H1 (cell line): Measurements from ENCODE around the gene PCCA. TPM values are rescaled to one million over a fixed set of nuclear protein-coding genes. Genes with fewer than 3 reads are reported as not detected.

Source experiments
- CHD1 ChIP-seq: IDR thresholded peaks from 2 replicates; pipeline ENCODE4 v1.6.1; 2012; ENCODE audit warnings: low read depth, low read length, improper control_type of control experiment
- CHD2 ChIP-seq: IDR thresholded peaks from 2 replicates; pipeline ENCODE4 v1.6.1; 2012; ENCODE audit warnings: low read length, improper control_type of control experiment
- CREB1 ChIP-seq: IDR thresholded peaks from 2 replicates; pipeline ENCODE4 v1.6.1; 2012; ENCODE audit warnings: inconsistent platforms
- HDAC6 ChIP-seq: IDR thresholded peaks from one replicate; pipeline ENCODE4 v1.7.1; 2012; ENCODE audit warnings: low read depth, mild to moderate bottlenecking, inconsistent platforms, low read length, moderate library complexity
- NANOG ChIP-seq: IDR thresholded peaks from 2 replicates; pipeline ENCODE4 v1.6.1; 2011; ENCODE audit warnings: low read length, low read depth, mild to moderate bottlenecking, inconsistent platforms; ENCODE audit not compliant: insufficient read depth, poor library complexity, severe bottlenecking
- SAP30 ChIP-seq: fragments of 300-600 bp; sonication (generic); IDR thresholded peaks from 2 replicates; pipeline ENCODE4 v1.7.1; 2012; ENCODE audit warnings: low read length, moderate library complexity, mild to moderate bottlenecking, inconsistent platforms; ENCODE audit not compliant: insufficient read depth, insufficient replicate concordance
- SUZ12 ChIP-seq: fragments of 200-600 bp; sonication (generic); IDR thresholded peaks from 2 replicates; pipeline ENCODE4 v1.6.1; 2012; ENCODE audit warnings: mild to moderate bottlenecking, inconsistent platforms, low read length, moderate library complexity, mixed read lengths
- polyA plus RNA-seq, 7 experiments: library from polyadenylated mRNA; depleted of rRNA in 3 of 7; stranded (reverse) in 5 of 7; unstranded in 2 of 7; fragments of >200 nt in 5 of 7; fragments of 200-250 nt in 2 of 7; gene quantifications; 1 replicate in 5 of 7; 2 replicates in 1 of 7; 4 replicates in 1 of 7; pipeline versions ENCODE4 v1.2.1 to v1.2.3, GENCODE V29; 2011 to 2013; ENCODE audit warnings: missing spikeins in 2 of 7, mixed read lengths in 2 of 7
- total RNA-seq: library from RNA; stranded (reverse); fragmentation: NEBNext Ultra II Directional; extraction: Animal tissue kit (Norgen Biotek cat#: 25700); gene quantifications from 2 replicates; pipeline ENCODE4 v1.2.1, GENCODE V29; 2021
- TF ChIP-seq, protein P1 (sequence below): fragments of 300-600 bp; sonication (generic); IDR thresholded peaks from 2 replicates; pipeline ENCODE4 v1.7.1; 2012; ENCODE audit warnings: low read length, moderate library complexity, mild to moderate bottlenecking, inconsistent platforms; ENCODE audit not compliant: insufficient replicate concordance

The PCCA gene
- total and polyA plus RNA-seq, 2 of the 8 experiments (the other 6 are each of a cell fraction or from before 2014, with no cell fraction given), result 18.4 to 49.8 TPM

GRCh38 chr13:100230769-100231149 is 141.9 kb downstream of the PCCA start (continued):
- TF ChIP-seq, protein P1, sequence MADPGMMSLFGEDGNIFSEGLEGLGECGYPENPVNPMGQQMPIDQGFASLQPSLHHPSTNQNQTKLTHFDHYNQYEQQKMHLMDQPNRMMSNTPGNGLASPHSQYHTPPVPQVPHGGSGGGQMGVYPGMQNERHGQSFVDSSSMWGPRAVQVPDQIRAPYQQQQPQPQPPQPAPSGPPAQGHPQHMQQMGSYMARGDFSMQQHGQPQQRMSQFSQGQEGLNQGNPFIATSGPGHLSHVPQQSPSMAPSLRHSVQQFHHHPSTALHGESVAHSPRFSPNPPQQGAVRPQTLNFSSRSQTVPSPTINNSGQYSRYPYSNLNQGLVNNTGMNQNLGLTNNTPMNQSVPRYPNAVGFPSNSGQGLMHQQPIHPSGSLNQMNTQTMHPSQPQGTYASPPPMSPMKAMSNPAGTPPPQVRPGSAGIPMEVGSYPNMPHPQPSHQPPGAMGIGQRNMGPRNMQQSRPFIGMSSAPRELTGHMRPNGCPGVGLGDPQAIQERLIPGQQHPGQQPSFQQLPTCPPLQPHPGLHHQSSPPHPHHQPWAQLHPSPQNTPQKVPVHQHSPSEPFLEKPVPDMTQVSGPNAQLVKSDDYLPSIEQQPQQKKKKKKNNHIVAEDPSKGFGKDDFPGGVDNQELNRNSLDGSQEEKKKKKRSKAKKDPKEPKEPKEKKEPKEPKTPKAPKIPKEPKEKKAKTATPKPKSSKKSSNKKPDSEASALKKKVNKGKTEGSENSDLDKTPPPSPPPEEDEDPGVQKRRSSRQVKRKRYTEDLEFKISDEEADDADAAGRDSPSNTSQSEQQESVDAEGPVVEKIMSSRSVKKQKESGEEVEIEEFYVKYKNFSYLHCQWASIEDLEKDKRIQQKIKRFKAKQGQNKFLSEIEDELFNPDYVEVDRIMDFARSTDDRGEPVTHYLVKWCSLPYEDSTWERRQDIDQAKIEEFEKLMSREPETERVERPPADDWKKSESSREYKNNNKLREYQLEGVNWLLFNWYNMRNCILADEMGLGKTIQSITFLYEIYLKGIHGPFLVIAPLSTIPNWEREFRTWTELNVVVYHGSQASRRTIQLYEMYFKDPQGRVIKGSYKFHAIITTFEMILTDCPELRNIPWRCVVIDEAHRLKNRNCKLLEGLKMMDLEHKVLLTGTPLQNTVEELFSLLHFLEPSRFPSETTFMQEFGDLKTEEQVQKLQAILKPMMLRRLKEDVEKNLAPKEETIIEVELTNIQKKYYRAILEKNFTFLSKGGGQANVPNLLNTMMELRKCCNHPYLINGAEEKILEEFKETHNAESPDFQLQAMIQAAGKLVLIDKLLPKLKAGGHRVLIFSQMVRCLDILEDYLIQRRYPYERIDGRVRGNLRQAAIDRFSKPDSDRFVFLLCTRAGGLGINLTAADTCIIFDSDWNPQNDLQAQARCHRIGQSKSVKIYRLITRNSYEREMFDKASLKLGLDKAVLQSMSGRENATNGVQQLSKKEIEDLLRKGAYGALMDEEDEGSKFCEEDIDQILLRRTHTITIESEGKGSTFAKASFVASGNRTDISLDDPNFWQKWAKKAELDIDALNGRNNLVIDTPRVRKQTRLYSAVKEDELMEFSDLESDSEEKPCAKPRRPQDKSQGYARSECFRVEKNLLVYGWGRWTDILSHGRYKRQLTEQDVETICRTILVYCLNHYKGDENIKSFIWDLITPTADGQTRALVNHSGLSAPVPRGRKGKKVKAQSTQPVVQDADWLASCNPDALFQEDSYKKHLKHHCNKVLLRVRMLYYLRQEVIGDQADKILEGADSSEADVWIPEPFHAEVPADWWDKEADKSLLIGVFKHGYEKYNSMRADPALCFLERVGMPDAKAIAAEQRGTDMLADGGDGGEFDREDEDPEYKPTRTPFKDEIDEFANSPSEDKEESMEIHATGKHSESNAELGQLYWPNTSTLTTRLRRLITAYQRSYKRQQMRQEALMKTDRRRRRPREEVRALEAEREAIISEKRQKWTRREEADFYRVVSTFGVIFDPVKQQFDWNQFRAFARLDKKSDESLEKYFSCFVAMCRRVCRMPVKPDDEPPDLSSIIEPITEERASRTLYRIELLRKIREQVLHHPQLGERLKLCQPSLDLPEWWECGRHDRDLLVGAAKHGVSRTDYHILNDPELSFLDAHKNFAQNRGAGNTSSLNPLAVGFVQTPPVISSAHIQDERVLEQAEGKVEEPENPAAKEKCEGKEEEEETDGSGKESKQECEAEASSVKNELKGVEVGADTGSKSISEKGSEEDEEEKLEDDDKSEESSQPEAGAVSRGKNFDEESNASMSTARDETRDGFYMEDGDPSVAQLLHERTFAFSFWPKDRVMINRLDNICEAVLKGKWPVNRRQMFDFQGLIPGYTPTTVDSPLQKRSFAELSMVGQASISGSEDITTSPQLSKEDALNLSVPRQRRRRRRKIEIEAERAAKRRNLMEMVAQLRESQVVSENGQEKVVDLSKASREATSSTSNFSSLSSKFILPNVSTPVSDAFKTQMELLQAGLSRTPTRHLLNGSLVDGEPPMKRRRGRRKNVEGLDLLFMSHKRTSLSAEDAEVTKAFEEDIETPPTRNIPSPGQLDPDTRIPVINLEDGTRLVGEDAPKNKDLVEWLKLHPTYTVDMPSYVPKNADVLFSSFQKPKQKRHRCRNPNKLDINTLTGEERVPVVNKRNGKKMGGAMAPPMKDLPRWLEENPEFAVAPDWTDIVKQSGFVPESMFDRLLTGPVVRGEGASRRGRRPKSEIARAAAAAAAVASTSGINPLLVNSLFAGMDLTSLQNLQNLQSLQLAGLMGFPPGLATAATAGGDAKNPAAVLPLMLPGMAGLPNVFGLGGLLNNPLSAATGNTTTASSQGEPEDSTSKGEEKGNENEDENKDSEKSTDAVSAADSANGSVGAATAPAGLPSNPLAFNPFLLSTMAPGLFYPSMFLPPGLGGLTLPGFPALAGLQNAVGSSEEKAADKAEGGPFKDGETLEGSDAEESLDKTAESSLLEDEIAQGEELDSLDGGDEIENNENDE, result no peak
- TF ChIP-seq SUZ12, result no peak
- no peak for TF ChIP-seq SAP30
- no peak for TF ChIP-seq CREB1
- TF ChIP-seq CHD2, result no peak
- no peak for TF ChIP-seq HDAC6
- TF ChIP-seq CHD1, result no peak
- TF ChIP-seq NANOG, result no peak
